Activated CD8-positive, alpha-beta memory T cell treated with anti-CD3 and anti-CD28 coated beads for 4 hours (primary cell): ENCODE results near the gene SLC22A12.

Experiments
- DNase-seq, 2 donors: peaks; one replicate each; pipeline ENCODE4 v3.0.0-alpha.2; 2020; ENCODE audit warnings: low read depth in 2 of 2

SLC22A12 gene

GRCh38 chr11:64647019-64647779 is 56.2 kb downstream of the SLC22A12 start:
- no peak for DNase-seq

- no peak for DNase-seq
These were observed 57.5 kb downstream of the SLC22A12 start for GRCh38 chr11:64648551-64648950.

- no peak for DNase-seq
These were observed 58.3 kb downstream of the SLC22A12 start for GRCh38 chr11:64649291-64649697.

GRCh38 chr11:64650923-64651523 is 60.0 kb downstream of the SLC22A12 start:
- DNase-seq: no peak
